Head of caudate nucleus (tissue), 42 donors: Measurements from ENCODE around the gene CACNA2D3.
A peak's percentile ranks its signal among the peaks of the same experiment; 100 is the strongest.

Experiments
- DNase-seq, 42 donors: peaks; one replicate each; pipeline versions ENCODE4 v3.0.0 to v3.0.0-alpha.2; 2020 to 2021; ENCODE audit warnings: mixed read lengths in 7 of 42
- intact Hi-C: fragments of 100-400 bp; cut with DNase I; formaldehyde crosslinking; loops from one replicate; pipeline ENCODE4 v1.15.0; 2022

Gene CACNA2D3

DNA sequence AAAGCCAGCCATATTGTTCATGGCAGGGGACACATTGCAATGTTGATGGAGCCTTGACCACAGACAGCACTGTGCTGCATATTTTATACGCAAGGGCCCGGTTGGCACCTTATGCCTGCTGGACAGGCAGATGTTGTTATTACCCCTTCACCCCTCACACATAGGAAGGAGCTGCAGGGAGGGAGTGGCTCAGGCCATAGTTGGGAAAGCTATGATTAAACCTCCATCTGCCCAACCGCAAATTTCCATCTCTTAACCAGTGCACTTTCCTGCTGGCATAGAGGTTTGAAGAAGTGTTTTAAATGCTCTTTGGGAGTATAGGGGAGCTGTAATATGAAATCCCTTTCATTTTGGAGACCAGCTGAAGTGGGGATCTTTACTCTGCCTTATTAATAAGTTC lies 224.7 kb downstream of the CACNA2D3 start:
- DNase-seq = no peak
- intact Hi-C loops = no loop called here

DNA sequence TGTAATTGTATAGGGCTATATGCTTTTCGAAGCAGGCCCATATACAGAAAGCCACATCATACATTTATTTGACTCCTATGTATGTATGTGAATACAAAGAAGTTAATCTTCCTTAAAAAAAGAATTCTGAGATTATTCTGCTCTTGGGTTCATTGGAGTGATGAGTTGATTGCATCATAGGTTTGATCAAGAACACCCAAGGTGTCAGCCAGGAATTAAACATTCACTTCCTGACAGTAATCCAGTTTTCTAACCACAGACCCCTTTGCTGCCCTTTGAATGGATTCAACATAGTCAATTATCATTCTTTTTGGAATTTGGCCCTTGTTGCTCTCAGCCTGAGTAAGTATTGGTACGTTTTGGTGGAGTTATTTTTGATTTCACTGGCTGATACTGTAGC lies 225.6 kb downstream of the CACNA2D3 start:
- no peak for DNase-seq
- intact Hi-C loops = no loop called here

DNA sequence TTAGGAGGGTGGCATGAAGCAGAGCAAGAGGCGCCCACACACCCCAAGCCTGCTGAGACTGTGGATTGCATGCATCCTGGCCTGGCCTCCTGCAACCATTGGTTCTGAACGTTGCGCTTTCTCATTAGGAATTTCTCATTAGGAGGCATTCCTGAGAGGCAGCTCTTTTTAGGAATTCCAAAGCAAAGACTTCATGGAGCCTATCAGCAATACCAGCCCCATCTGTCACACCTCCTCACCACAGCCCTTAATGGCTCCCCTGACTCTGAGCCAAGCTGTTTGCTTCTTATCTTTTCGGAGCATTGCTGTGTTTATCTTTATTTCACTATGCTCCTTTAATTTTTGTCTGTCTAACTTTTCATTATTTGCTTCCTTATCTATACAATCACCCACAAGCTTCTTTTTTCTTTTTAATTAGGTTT lies 226.9 kb downstream of the CACNA2D3 start:
- intact Hi-C loops = no loop called here
- peak in 3 of 42 donors; percentile 19 to 42 (median 29) for DNase-seq

DNA sequence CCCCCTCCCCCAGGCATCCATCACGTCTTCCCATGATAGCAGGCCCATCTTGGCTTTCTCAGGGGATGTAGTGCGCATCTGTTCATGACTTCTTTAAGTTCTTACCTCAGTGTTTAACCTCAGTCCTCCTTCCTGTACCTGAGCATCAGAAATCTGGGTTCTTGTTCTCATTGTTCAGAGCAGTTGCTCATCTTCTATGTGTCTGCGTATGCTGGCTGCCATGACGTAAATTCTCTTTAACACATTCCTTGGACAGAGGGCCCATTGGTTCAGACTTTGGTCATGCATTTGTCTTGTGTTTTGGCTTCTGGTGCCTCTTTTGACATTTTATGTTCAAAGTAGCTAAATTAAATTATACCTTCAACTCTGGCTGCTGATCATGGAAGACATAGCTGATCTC lies 227.3 kb downstream of the CACNA2D3 start:
- DNase-seq = no peak
- intact Hi-C loops = no loop called here

DNA sequence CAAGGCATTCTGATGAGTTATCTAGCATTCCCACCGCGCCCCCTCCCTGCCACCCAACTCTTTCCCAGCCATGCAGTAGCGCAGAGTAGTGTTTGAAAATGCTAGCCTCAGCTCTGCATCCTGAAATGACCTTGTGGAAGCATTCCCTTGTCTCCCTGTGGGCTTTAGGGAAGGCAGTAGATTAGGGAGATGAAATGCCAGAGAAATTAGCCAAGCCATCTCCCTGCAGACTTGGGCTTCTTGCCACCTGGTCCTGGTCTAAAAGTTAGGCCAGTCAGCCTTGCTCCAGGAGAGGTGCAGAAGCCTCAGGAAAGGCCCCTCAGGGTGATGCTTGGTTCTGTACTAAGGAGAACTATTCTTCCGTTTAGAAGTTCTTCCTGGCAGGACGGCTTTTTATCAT lies 231.2 kb downstream of the CACNA2D3 start:
- intact Hi-C loops = no loop called here
- no peak for DNase-seq

DNA sequence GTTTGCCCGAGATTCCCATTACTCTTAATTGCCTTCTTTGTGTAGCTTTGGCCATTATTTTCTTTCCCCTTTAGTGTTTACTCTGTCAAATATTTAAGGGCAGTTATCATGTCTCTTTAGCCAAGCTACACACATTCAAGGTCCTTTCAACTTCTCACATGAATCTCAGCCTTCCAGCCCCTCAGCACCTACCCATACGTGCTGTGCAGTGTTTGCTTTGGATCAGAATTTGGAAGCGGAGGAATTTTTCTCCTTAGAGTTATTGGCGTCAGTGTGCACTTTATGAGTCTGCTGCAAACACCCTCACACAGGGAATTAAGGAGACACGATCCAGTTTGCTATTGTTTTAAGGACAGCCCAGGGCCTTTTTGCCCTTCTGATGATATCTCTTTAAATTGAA lies 231.6 kb downstream of the CACNA2D3 start:
- intact Hi-C loops = no loop called here
- no peak for DNase-seq

DNA sequence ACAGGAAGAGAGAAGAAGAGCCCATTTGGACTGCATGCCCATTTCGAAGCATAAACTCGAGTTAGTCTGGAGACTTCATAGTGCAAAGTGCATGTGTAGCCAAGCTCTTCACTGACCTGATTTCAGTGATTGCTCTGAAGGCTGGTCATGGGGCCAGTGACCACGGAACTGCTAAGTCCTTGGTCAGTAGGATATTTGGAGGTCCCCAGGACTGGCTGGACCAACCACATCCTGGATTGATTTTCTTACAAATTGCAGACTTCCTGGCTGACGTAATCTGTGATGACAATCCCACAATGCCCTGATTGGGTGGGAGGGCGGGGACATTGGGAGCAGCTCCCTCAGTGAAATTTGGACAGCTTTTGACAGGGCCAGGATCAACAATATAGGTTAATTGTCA lies 233.4 kb downstream of the CACNA2D3 start:
- no peak for DNase-seq
- intact Hi-C loops = no loop called here

DNA sequence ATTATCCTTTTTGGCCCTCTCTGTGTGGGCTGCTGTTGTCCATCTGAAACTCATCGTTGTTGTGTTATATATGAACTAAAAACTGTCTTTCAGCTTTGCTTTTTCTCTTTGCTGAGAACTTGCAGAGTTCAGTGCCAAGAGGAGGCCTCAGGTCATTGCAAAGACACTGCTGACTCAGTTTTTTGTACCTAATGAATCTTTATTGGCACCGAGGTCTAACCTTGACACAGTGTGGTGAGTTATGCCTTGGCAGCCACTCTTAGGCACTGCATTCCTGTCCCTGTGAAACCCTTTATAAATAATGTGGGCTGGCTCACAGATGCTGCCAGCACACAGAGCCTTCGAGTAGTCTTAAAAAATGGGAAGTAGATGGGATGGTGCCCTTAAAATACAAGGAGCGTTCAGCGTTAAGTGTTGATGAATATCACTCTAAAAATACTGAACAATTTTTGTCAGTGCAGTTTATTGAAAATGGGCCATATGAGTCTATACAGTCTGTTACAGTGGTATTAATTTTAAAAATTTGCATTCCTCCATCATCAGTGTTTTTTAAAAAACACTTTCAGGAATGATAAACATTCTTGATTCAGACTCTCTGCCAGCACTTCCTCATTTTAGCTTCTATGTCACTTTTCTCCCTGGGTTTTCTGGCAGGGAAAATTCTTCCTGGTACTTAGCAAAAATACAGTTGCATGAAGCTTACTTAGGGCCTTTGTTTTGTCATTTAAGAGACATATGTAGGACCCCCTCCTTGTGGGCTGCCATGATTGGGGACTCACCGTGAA lies 234.1 kb downstream of the CACNA2D3 start:
- intact Hi-C loops = no loop called here
- peak in 10 of 42 donors; percentile 17 to 71 (median 26) for DNase-seq

DNA sequence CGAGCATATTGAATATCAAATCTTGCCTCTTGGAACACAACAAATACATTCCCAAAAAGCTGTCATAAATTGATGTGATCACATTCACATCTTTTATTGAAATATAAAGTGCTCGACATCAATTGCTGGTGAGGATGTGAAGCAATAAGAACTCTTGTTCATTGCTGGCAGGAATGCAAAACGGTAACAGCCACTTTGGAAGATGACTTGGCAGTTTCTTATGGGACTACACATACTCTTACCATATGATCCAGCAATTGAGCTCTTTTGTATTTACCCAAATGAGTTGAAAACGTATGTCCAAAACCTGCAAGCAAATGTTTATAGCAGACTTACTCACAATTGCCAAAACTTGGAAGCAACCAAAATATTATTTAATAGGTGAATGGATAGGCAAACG lies 234.9 kb downstream of the CACNA2D3 start:
- no peak for DNase-seq
- intact Hi-C loops = no loop called here

DNA sequence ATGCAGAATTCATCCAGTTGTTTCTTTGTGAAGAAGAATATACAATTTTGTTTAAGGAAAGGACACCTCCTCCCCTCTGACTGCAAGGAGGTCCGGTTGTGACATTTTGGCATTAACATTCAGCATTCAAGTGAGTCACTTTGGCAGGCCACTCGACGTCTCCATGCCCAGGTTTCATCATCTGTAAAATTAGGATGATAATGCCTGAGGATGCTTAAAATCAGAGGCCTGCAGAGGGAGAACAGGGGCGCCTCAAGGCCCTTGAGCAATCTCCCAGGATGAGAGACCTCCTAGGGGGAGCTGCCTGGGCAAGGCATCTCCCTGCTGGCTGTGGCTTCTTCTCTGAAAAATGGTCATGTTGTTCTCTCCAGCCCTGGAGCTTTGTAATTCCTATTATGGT lies 236.0 kb downstream of the CACNA2D3 start:
- intact Hi-C loops = no loop called here

DNA sequence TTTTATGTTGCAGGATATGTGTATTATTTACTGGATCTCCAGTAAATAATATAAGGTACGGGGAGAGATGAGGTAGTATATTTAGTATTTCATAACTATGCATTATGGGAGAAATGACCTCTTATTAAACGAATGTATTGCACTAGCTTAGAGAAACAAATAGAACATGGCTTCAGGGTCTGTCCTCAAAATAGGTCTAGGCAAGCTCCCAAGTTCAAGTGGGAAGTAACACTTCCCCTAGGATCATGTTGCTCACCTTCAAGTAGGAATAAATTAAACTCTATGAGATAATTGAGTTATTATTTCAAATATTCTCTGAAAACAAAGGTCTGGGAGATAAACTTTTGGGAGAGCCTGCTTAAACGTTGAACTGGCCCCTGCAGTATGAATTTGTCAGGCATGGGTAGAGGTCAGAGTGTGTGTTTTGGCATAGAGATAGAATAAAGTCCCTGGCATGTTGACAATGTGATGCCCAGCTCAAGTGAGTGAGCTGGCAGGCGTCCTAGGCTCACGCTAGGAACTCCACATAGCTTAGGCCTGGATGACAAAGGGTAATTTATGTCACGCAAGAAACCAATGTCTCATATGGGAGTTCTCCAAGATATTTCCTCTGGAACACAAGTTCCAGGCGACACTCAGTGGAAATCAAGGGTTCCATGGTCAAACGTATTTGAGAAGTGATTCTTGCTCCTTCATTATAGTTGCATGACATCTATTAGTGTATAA lies 236.8 kb downstream of the CACNA2D3 start:
- intact Hi-C loops = no loop called here
- DNase-seq = no peak

More for the DNA sequence above, 236.0 kb downstream of the CACNA2D3 start:
- DNase-seq = peak in 3 of 42 donors; percentile 18 to 54 (median 25)

DNA sequence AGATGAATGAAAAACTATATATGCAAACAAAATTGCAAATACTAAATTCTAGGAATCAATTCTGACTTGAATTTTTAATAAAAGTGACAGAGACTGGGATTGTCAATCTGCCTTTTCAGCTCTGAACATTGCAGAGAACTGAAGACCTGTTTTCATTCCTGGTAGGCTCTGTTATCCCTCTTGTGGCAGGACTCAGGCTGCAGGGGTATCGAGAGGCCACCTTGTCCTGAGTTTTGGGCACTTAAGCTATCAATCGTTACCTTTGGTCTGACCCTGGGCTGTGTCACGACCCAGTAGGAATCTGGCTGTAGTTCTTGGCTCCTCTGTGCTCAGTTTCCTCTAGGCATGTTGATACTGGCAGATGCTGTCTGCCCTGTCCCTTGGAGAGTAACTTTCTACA lies 238.0 kb downstream of the CACNA2D3 start:
- DNase-seq = no peak
- intact Hi-C loops = no loop called here

DNA sequence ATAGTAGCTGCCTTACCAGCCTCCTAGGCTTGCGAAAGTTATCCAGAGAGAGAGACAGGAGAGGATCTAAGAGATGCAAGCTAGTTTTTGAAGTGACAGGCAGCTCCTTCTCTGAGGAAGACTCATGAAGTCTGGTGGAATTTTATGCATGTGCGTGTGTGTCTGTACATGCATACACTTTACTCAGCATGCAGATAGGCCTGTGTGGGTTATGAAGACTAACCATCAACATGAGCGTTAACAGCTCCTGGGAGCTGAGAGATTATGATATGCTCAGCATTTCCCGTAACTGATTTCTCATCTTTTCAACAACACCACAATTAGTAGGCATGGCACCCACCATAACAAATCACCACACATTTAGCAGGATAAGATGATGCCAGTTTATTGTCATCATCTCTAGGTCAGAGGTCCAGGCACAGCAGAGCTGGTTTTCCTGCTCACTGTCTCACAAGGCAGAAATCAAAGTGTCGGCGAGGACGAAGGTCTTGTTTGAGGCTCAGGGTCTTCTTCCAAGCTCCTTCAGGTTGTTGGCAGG lies 239.5 kb downstream of the CACNA2D3 start:
- intact Hi-C loops = no loop called here
- DNase-seq = no peak

DNA sequence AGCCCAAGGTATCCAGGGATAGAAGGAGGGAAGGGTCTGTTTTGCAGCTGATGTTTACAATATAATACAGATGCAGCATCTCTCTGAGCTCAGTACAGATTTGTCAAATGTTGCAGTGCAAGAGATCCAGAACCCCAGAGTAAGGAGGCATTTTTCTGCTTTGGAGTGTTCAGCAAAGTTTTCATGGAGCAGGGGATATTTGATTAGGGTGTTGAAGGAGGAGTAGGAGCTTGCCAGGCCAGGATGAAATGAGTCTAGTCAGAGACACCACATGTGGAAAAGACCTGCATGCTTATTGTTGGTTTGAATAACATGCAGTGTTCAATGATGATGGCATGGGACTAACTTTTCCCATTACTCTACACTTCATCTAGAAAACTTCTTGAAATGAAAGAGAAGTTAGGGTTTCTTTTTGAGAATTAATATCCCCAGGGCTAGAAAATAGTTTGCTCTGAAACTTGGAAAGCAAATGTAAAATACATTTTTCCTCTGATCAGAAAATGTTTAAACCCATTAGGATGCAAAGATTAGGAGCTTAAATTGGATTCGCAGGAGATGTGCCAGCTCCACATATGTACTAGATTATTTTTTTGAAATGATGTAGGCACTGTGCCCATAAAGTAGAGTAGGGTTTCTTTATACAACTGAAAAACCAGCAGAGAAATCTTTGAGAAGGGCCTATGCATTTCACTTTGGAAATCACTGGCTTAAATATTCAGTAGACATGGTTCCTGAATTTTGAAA lies 243.8 kb downstream of the CACNA2D3 start:
- no peak for DNase-seq
- intact Hi-C loops = no loop called here

DNA sequence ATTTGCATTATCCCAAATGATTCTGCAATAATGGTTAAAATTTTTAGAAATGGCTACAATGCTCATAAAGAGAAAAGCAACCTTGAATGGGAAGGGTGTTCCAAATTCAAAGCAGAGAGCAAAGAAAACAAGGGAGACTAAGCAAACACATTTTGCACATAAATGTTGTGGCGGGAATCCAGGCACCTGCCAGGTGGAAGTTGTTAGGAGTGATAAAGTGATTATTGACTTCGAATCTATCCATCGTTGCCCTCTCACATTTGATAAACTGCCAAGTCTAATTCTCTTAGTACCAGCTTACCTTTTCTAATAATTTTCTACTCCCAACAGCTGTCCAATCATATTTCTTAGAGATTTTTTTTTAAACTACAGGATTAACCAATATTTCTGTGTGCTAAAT lies 244.5 kb downstream of the CACNA2D3 start:
- intact Hi-C loops = no loop called here
- DNase-seq = no peak

DNA sequence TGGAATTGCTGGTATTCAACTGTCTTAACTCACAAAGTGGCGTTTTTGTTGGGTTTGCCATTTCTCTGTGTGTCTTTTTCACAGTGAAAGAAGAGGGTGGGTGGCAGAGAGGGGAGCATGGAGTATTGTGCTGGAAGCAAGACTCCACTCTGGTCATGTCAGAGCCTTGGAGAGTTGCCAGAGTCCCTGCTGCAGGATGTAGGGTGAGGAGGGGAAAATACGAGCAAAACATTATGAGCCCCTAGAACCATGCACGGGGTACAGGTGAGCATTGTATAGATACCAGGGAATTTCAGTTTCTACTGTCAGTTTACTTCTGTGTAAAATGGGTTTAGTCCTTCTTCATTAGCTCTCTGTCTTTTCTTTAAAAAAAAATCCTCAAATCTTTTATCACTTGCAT lies 249.9 kb downstream of the CACNA2D3 start:
- DNase-seq = no peak
- intact Hi-C loops = no loop called here

DNA sequence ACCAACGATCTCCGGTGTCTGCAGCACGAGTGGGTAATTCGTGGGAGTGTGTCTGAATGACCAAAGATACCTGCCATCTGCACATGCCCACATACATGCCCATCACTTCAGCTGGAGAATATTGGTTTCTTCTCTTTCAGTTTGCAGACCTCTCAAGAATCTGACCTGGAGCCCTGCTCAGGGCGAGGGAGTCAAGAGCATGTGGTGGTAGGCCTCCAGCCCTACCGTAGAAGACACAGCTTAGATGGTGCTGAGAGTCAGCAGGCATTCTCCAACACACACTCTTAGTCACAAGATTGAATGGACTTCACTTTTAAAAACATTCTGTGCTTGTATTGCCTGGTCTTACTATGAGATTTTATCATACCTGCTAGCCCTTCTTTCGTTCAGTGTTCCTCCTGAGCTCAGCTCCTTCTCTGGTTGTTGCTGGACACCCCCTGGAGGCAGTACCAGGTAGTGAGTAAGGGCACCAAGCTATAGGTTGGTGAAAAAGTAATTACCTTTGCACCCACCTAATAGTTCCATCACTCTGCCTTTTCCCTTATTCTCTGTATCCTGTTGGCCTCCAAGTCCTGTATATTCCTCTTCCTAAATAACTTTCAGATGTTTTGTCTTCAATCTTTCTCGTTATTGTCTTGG lies 252.0 kb downstream of the CACNA2D3 start:
- peak in 5 of 42 donors; percentile 13 to 38 (median 25) for DNase-seq
- intact Hi-C loops = no loop called here

DNA sequence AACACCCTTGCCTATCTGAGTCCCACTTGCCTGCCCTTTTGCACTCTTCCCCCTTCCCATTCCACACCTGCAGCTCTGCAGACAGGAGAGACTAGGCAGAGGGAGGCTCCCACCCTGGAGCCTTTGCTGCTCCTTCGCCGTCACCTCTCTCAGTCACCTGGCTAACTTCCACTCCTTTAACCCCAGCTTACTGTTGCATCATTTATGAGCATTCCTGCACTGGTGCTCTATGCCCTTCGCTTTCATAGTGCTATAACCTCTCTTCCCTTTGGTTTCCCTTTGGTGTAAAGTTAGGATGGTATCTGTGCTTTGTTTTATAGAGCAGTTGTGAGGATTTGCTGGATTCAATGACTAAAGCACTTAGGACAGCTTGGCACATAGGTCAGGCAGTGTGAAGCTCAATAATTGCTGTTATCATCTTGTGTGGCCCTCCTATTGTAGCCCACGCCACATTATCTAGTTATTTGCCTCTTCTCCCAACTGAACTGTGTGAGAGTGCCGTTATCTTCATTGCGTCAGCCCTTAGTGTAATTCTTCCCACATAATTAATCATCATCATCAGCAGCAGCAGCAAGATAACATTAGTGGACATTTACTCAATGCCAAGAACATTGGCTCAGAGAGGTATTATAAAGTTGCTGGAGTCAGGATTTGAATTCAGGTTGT lies 253.9 kb downstream of the CACNA2D3 start:
- intact Hi-C loops = no loop called here
- no peak for DNase-seq
